K562 (cell line): ENCODE data around the gene PAF1. TPM values are rescaled to one million over a fixed set of nuclear protein-coding genes. Genes with fewer than 3 reads are reported as not detected.

Source experiments
- ARID1B ChIP-seq: fragments of 450-650 bp; IDR thresholded peaks from 2 replicates; pipeline ENCODE4 v1.6.1; 2016; ENCODE audit warnings: antibody characterized with exemption, mild to moderate bottlenecking, inconsistent platforms
- ATF1 ChIP-seq, 2 experiments: fragments of 450-650 bp in 1 of 2; IDR thresholded peaks; 2 replicates each; pipeline ENCODE4 v1.6.1; 2016; ENCODE audit warnings: missing compliant biosample characterization in 1 of 2, missing genetic modification characterization in 1 of 2
- ELF2 ChIP-seq: fragments of 250-450 bp; sonication (Bioruptor Pico); IDR thresholded peaks from 2 replicates; pipeline ENCODE4 v1.5.0; 2021; ENCODE audit warnings: mild to moderate bottlenecking
- ESRRA ChIP-seq: fragments of 450-650 bp; IDR thresholded peaks from 2 replicates; pipeline ENCODE4 v1.6.1; 2014; ENCODE audit warnings: low read depth, mild to moderate bottlenecking, moderate library complexity, borderline replicate concordance
- FOS ChIP-seq: IDR thresholded peaks from 3 replicates; pipeline ENCODE4 v1.6.1; 2011; ENCODE audit not compliant: insufficient read length; ENCODE audit errors: extremely low read depth
- L3MBTL2 ChIP-seq: fragments of 450-650 bp; IDR thresholded peaks from 2 replicates; pipeline ENCODE4 v1.6.1; 2016; ENCODE audit warnings: mild to moderate bottlenecking, moderate library complexity
- MAFG ChIP-seq: fragments of 450-650 bp; conservative IDR thresholded peaks from 2 replicates; pipeline ENCODE4 v1.6.1; 2016; ENCODE audit warnings: missing genetic modification characterization, missing compliant biosample characterization
- MECOM ChIP-seq: fragments of 250-450 bp; sonication (Bioruptor Pico); IDR thresholded peaks from 2 replicates; pipeline ENCODE4 v1.8.0; 2022; ENCODE audit warnings: inconsistent platforms
- POLR2H ChIP-seq: IDR thresholded peaks from 2 replicates; pipeline ENCODE4 v1.6.1; 2016; ENCODE audit warnings: missing genetic modification characterization, low read depth, mild to moderate bottlenecking, control low read depth, missing compliant biosample characterization, moderate library complexity
- RAD51 ChIP-seq: fragments of 450-650 bp; IDR thresholded peaks from 2 replicates; pipeline ENCODE4 v1.7.1; 2016; ENCODE audit warnings: low read depth, mild to moderate bottlenecking, borderline replicate concordance
- SMAD4 ChIP-seq: fragments of 250-450 bp; sonication (Bioruptor Pico); conservative IDR thresholded peaks from 2 replicates; pipeline ENCODE4 v1.8.0; 2021; ENCODE audit warnings: inconsistent platforms, mild to moderate bottlenecking, moderate library complexity
- SUPT5H ChIP-seq: fragments of 450-650 bp; IDR thresholded peaks from 2 replicates; pipeline ENCODE4 v1.6.1; 2016
- ZBTB7A ChIP-seq: IDR thresholded peaks from 2 replicates; pipeline ENCODE4 v1.6.1; 2011; ENCODE audit warnings: low read depth, mild to moderate bottlenecking, low read length, moderate library complexity, borderline replicate concordance; ENCODE audit not compliant: control insufficient read depth
- ZNF124 ChIP-seq: sonication (generic); formaldehyde crosslinking; IDR thresholded peaks from 2 replicates; pipeline ENCODE4 v1.8.1; 2022; ENCODE audit warnings: missing genetic modification reagents
- polyA plus RNA-seq, 8 experiments: library from polyadenylated mRNA; depleted of rRNA in 4 of 8; stranded (reverse) in 5 of 8; unstranded in 3 of 8; fragments of >200 nt; fragmentation: Nextera tagmentation in 2 of 8; fragmentation: Illumina TruSeq in 1 of 8; extraction: Ambion mirVana in 2 of 8; extraction: Trizol in 1 of 8; gene quantifications; 2 replicates each; pipeline versions ENCODE4 v1.2.1 to v1.2.3, GENCODE V29; 2011 to 2014; ENCODE audit warnings: inconsistent platforms in 1 of 8, missing spikeins in 1 of 8
- total RNA-seq, 7 experiments: library from RNA; depleted of rRNA in 6 of 7; stranded (reverse); fragments of >200 nt in 6 of 7; fragmentation: Illumina TruSeq in 2 of 7; extraction: Trizol in 2 of 7; gene quantifications; 2 replicates each; pipeline versions ENCODE4 v1.2.1 to v1.2.3, GENCODE V29; 2011 to 2021; ENCODE audit warnings: low replicate concordance in 1 of 7
- TF ChIP-seq, protein P1 (sequence below), 2 experiments: fragments of 450-650 bp; conservative IDR thresholded peaks; 2 replicates each; pipeline ENCODE4 v1.6.1; 2017; ENCODE audit warnings: mild to moderate bottlenecking in 2 of 2, moderate library complexity in 2 of 2
- TF ChIP-seq, protein P2 (sequence below): fragments of 450-650 bp; IDR thresholded peaks from 2 replicates; pipeline ENCODE4 v1.6.1; 2016; ENCODE audit warnings: borderline replicate concordance
- TF ChIP-seq, protein P3 (sequence below), 2 experiments: IDR thresholded peaks in 1 of 2; conservative IDR thresholded peaks in 1 of 2; 2 replicates each; pipeline ENCODE4 v1.6.1; 2016; ENCODE audit warnings: low read depth in 2 of 2, mild to moderate bottlenecking in 1 of 2, missing compliant biosample characterization in 1 of 2, missing genetic modification characterization in 1 of 2, moderate library complexity in 1 of 2

PAF1 gene
- total and polyA plus RNA-seq, 9 of the 15 experiments (the other 6 are each of a cell fraction or from before 2014, with no cell fraction given), result 1.5 to 45.0 (median 33.8) TPM

DNA sequence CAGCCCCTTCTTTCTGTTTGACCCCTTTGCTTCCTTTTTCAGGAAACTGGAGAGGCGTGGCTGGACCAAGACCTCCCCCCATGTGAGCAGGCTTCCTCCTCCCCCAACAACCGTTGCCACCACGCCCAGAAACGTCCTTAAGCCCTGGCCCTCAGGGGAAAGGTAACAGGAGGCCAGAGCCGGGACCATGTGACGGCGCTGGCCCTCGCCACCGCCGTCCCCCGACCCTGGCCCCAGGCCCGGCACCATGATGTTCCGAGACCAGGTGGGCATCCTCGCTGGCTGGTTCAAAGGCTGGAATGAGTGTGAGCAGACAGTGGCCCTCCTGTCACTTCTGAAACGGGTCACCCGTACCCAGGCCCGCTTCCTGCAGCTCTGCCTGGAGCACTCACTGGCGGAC is 34.3 kb downstream of the PAF1 start (continued):
- no peak for TF ChIP-seq ATF1 (CRISPR knock-in tag; IDR thresholded peaks at IDR 0.05)
- peak; percentile 21; the same call in 1 of the 2 replicates for TF ChIP-seq ATF1 (tag; IDR thresholded peaks at IDR 0.05)
- no peak for TF ChIP-seq ZNF124 (CRISPR knock-in tag)
- peak; percentile 38; the same call in 1 of the 2 replicates for TF ChIP-seq ESRRA
- TF ChIP-seq FOS, result no peak
- peak; percentile 56 for TF ChIP-seq SMAD4 (CRISPR knock-in tag)
- TF ChIP-seq ARID1B, result no peak
- no peak for TF ChIP-seq MAFG (tag)
- TF ChIP-seq ZBTB7A, result peak; percentile 52; the same call in 1 of the 2 replicates
- no peak for TF ChIP-seq ELF2
- TF ChIP-seq, protein P1, sequence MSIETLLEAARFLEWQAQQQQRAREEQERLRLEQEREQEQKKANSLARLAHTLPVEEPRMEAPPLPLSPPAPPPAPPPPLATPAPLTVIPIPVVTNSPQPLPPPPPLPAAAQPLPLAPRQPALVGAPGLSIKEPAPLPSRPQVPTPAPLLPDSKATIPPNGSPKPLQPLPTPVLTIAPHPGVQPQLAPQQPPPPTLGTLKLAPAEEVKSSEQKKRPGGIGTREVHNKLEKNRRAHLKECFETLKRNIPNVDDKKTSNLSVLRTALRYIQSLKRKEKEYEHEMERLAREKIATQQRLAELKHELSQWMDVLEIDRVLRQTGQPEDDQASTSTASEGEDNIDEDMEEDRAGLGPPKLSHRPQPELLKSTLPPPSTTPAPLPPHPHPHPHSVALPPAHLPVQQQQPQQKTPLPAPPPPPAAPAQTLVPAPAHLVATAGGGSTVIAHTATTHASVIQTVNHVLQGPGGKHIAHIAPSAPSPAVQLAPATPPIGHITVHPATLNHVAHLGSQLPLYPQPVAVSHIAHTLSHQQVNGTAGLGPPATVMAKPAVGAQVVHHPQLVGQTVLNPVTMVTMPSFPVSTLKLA (conservative IDR thresholded peaks at IDR 0.05), result peak; percentile 67 to 68; a peak in 3 of 4 replicates
- TF ChIP-seq, protein P2, sequence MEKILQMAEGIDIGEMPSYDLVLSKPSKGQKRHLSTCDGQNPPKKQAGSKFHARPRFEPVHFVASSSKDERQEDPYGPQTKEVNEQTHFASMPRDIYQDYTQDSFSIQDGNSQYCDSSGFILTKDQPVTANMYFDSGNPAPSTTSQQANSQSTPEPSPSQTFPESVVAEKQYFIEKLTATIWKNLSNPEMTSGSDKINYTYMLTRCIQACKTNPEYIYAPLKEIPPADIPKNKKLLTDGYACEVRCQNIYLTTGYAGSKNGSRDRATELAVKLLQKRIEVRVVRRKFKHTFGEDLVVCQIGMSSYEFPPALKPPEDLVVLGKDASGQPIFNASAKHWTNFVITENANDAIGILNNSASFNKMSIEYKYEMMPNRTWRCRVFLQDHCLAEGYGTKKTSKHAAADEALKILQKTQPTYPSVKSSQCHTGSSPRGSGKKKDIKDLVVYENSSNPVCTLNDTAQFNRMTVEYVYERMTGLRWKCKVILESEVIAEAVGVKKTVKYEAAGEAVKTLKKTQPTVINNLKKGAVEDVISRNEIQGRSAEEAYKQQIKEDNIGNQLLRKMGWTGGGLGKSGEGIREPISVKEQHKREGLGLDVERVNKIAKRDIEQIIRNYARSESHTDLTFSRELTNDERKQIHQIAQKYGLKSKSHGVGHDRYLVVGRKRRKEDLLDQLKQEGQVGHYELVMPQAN, result 0 out of 2 replicates have a peak, but pooled peaks have one; percentile 66
- peak; percentile 59; the same call in 1 of the 2 replicates for TF ChIP-seq L3MBTL2
- no peak for TF ChIP-seq POLR2H (tag)
- TF ChIP-seq SUPT5H, result peak; percentile 47; the same call in 1 of the 2 replicates
- no peak for TF ChIP-seq MECOM
- TF ChIP-seq, protein P3, sequence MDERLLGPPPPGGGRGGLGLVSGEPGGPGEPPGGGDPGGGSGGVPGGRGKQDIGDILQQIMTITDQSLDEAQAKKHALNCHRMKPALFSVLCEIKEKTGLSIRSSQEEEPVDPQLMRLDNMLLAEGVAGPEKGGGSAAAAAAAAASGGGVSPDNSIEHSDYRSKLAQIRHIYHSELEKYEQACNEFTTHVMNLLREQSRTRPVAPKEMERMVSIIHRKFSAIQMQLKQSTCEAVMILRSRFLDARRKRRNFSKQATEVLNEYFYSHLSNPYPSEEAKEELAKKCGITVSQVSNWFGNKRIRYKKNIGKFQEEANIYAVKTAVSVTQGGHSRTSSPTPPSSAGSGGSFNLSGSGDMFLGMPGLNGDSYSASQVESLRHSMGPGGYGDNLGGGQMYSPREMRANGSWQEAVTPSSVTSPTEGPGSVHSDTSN (CRISPR knock-in tag; IDR thresholded peaks at IDR 0.05; ENCODE audit: low read depth), result no peak
- TF ChIP-seq, protein P3 (tag; conservative IDR thresholded peaks at IDR 0.05; ENCODE audit: low read depth), result no peak
- peak; percentile 54; the same call in 1 of the 2 replicates for TF ChIP-seq RAD51
